Measurements from ENCODE around the gene HDGFL2.

HDGFL2 gene

DNA sequence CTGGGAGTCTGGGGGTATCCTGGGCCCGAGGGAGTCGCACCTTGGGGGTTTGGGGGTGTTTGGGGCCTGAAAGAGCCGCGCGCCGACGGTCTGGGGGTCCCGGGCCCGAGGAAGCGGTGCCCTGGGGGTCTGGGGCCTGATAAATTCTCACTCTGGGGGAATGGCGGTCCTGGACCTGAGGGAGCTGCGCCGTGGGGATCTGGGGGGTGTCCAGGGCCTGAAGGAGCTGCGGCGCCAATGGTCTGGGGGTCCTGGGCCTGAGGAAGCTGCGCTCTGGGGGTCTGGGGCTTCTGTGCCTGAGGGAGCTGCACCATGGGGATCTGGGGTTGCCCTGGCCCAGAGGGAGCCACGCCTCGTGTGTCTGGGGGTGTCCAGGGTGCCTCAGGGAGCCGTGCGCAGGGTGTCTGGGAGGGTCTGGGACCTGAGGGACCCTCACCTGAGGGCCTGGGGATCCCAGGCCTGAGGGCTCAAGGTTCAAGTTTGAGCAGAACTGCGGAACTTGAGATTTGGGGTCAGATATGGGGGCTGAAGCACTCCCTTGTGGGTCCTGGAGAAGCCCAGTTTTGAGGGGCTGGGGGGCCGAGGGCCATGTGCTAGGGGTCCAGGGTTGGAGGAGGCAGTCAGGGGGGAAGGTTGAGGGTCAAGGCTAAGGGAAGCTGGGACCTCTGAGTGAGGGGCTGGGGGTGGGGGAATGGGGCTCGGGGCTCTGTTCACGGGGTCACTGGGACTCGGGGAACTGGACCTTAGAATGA lies 1.1 kb downstream of the HDGFL2 start:
- H3K4me3 Mint-ChIP-seq: peak overlapping the region; percentile 82
- H3K36me3 Mint-ChIP-seq: peaks cover 5% of the 10 kb centered on the region
- H3K27ac Mint-ChIP-seq: peak overlapping the region; percentile 28
- H3K27me3 Mint-ChIP-seq: no peaks in the 10 kb centered on the region
- no peaks in the 10 kb centered on the region for H3K9me3 Mint-ChIP-seq
- no peak for ATAC-seq (ENCODE audit: low read depth)
- DNase-seq (ENCODE audit: low spot score in 2 of 2): no peak
- H3K4me1 Mint-ChIP-seq: peaks cover 16% of the 10 kb centered on the region

DNA sequence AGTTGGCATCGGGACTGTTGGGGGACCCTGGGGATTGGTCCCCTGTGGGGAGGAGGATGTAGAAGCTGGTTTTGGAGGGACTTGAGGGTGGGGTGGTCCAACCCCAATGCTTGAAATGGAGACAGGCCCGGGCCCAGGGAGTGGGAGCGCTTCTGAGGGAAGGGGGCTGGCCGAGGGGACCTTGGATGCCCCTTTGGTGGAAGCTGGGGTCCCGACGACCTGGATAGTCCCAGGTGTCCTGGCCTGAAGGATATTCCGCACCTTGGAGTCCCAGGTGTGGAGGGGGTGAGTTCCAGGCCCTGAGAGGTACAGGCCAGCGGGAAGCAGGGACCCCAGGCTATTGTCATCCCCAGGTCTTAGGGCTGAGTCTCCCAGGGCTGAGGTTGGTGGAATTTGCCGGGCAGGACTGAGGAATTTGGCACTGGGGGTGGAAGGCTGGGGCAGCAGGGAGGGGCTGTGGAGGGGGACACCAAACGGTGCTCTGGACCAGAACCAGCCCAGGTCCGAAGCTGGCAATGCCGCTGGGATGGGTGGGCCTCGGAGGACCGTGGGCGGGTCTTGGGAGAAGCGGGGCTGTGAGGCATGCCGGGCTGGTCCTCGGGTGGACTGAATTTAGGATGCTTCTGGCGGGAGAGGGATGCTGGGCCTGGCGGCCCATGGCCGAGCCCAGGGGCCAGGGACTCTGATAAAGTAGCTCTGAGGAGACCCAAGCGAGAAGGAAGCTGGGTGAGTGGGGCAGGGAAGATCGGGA lies 1.8 kb downstream of the HDGFL2 start:
- H3K27me3 Mint-ChIP-seq: no peaks in the 10 kb centered on the region
- no peaks in the 10 kb centered on the region for H3K9me3 Mint-ChIP-seq
- H3K36me3 Mint-ChIP-seq: peaks cover 5% of the 10 kb centered on the region
- DNase-seq (ENCODE audit: low spot score in 2 of 2) (no peak), ATAC-seq (ENCODE audit: low read depth) (no peak)
- peaks cover 16% of the 10 kb centered on the region for H3K4me1 Mint-ChIP-seq
- H3K4me3 Mint-ChIP-seq: peak overlapping the region; percentile 82
- peak overlapping the region; percentile 28 for H3K27ac Mint-ChIP-seq

DNA sequence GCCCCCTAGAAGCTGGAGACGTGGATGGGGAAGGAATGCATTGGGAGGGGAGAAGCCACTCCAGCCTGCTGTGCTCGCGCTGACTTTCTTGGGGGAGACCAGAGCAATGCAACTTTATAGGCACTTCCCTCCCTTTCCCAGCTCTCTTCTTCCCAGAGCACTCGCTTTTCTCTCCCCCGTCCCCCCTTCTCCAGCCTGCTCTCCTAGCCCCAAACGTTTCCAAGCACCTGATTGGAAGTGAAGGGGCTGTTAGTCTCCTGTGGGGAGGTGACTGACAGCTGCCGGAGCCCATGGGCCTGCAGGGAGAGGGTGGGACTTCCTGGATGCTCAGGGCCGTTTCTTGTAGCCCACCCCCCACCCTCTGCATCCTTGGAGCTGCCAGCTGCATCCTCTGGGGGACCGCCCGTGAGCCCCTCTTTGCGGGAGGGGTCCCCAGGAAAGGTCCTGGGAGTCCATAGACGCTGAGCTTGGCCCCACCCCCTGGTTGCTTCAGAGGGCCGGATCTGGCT lies 2.5 kb downstream of the HDGFL2 start:
- H3K4me1 Mint-ChIP-seq: peaks cover 16% of the 10 kb centered on the region
- no peaks in the 10 kb centered on the region for H3K27me3 Mint-ChIP-seq
- ATAC-seq (ENCODE audit: low read depth) (no peak), DNase-seq (ENCODE audit: low spot score in 2 of 2) (no peak)
- peak overlapping the region; percentile 82 for H3K4me3 Mint-ChIP-seq
- H3K9me3 Mint-ChIP-seq: no peaks in the 10 kb centered on the region
- no peak overlapping the region for H3K27ac Mint-ChIP-seq
- peaks cover 5% of the 10 kb centered on the region for H3K36me3 Mint-ChIP-seq

DNA sequence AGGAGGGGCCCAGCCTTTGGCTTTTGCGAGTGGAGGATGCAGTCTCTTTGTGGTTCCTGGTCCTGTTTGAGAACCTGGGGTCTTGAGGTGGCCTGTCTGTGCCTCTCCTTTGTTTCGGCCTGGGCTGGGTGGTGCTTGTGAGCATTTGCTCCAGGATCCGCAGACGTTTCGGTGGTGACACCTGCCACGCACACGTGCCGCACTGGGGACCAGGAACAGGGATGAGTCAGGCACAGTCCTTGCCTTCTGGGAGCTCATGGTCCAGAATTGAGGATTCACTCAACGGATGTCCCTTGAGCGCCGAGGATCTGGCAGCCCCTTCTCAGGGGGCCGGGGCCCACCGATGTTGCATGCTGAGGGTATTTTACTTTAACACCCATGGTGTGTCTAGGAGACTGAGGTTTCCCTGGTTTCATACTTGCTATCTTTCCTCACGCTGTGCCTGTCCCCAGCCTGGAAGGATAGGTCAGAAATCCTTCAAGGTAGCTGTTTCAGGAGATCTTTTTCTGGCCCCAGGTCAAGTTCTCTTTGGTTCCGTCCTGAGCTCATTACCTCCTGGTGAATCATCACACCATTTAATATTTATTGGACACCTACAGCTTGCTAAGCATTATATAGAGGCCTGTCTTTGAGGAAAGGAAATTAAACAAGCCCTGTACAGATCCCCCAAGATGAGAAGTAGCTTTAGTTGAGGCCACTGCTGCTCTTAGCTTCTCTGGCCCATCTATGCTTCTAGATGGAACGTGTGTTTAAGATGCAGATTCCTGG lies 5.1 kb downstream of the HDGFL2 start:
- peaks cover 16% of the 10 kb centered on the region for H3K4me1 Mint-ChIP-seq
- H3K4me3 Mint-ChIP-seq: no peak overlapping the region
- ATAC-seq (ENCODE audit: low read depth) (no peak), DNase-seq (ENCODE audit: low spot score in 2 of 2) (no peak)
- no peak overlapping the region for H3K27ac Mint-ChIP-seq
- H3K36me3 Mint-ChIP-seq: peaks cover 5% of the 10 kb centered on the region
- H3K27me3 Mint-ChIP-seq: no peaks in the 10 kb centered on the region
- H3K9me3 Mint-ChIP-seq: no peaks in the 10 kb centered on the region

DNA sequence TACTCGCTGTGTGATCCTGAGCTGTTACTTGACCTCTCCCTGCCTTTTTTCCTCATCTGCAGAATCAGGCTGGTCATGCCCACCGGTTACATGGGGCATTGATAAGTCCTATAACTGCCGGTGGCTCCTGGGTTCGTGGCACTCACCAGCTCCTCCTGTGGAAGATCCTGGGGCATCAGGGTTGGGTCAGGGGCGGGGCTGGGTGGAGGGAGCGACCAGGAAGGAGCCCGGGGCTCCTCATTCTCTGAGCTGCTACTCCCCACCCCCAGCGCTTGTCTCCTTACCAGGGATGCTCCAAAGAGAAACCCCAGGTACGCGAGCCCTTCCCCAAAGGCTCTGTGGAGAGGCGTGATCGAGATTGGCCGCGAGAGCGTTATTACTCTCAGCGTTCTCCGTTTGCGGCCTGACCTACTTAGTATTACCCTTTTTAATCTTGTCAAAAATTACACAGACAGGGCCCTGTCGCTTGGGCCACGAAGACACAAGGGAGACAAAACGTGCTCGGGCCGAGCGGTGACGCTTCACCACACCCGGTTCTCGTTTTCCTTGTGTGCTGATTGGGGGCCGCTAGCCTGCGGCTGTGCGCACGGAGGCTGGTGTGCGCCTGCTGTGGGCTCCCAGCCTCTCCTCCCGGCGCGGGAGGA lies 10.7 kb downstream of the HDGFL2 start:
- Mint-ChIP-seq H3K27me3 (no peaks in the 10 kb centered on the region), H3K9me3 (no peaks in the 10 kb centered on the region), H3K36me3 (peaks cover 19% of the 10 kb centered on the region), H3K4me1 (peaks cover 2% of the 10 kb centered on the region), H3K27ac (no peak overlapping the region), H3K4me3 (no peak overlapping the region)
- ATAC-seq (ENCODE audit: low read depth) (no peak), DNase-seq (ENCODE audit: low spot score in 2 of 2) (no peak)

DNA sequence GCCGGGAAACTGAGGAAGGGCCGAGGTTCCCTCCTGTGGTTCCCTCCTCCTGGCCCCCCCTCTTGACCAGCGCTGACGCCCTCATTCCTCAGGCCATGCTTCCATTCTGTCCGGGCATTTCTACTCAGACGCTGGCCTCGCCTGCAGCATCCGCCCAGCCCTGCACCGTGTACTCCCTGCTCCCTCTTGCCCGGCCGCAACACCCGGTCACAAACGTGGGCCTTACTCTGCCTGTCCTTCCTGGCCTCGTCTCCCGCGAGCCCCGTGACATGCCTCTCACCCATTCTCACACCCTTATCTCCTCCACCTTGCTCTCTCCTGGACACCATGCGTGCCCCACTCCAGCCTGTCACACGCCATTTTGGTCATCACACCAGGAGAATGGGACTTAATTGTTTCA lies 11.3 kb downstream of the HDGFL2 start:
- Mint-ChIP-seq H3K4me1 (peaks cover 2% of the 10 kb centered on the region), H3K27me3 (no peaks in the 10 kb centered on the region), H3K36me3 (peaks cover 20% of the 10 kb centered on the region), H3K27ac (no peak overlapping the region), H3K9me3 (no peaks in the 10 kb centered on the region), H3K4me3 (no peak overlapping the region)
- DNase-seq (ENCODE audit: low spot score in 2 of 2) (no peak), ATAC-seq (ENCODE audit: low read depth) (no peak)

DNA sequence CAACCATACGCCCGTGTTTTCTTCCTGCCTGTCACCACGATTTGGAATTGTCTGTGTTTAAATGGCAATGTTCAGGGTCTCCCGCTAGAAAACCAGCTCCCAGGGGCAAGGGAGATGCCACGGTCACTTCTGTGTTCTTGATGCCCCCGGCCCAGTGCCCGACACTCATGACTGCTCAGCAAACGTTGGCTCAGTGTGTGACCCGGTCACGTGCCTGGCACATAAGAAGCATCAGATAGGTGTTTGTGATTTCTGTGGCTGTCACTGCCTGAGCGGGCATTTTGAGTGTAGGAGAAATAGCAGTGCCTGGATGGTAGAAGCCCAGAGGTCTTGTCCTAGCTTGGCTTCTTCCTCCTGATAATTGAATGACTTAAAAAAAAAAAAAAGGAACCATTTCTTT lies 15.5 kb downstream of the HDGFL2 start:
- H3K9me3 Mint-ChIP-seq: no peaks in the 10 kb centered on the region
- H3K27ac Mint-ChIP-seq: no peak overlapping the region
- ATAC-seq (ENCODE audit: low read depth) (no peak), DNase-seq (ENCODE audit: low spot score in 2 of 2) (no peak)
- no peak overlapping the region for H3K4me3 Mint-ChIP-seq
- H3K36me3 Mint-ChIP-seq: peaks cover 24% of the 10 kb centered on the region
- peaks cover 2% of the 10 kb centered on the region for H3K4me1 Mint-ChIP-seq
- H3K27me3 Mint-ChIP-seq: no peaks in the 10 kb centered on the region

DNA sequence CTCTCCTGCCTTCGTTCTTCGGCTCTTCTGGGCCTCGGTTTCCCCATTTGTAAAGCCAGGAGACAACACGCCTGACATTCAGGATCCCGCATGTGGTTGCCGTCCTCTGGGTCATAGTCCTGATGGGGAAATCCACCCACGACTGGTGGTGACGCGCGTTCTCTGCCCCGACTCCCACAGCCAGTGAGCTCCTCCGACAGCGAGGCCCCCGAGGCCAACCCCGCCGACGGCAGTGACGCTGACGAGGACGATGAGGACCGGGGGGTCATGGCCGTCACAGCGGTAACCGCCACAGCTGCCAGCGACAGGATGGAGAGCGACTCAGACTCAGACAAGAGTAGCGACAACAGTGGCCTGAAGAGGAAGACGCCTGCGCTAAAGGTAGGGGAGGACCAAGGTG lies 16.4 kb downstream of the HDGFL2 start:
- DNase-seq (ENCODE audit: low spot score in 2 of 2): no peak
- ATAC-seq (ENCODE audit: low read depth): no peak
- no peak overlapping the region for H3K4me3 Mint-ChIP-seq
- H3K36me3 Mint-ChIP-seq: peaks cover 22% of the 10 kb centered on the region
- peaks cover 2% of the 10 kb centered on the region for H3K4me1 Mint-ChIP-seq
- no peaks in the 10 kb centered on the region for H3K27me3 Mint-ChIP-seq
- H3K27ac Mint-ChIP-seq: no peak overlapping the region
- no peaks in the 10 kb centered on the region for H3K9me3 Mint-ChIP-seq

DNA sequence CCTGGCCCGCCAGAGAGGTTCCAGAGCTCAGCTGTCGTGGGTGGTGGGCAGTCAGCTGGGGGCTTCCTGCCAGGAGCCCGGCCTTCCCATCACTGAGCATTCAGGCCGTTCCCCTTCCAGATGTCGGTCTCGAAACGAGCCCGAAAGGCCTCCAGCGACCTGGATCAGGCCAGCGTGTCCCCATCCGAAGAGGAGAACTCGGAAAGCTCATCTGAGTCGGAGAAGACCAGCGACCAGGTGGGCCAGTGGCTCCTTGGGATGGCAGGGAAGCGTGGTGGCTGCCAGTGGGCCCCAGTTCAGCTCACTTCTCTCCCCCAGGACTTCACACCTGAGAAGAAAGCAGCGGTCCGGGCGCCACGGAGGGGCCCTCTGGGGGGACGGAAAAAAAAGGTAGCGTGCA lies 19.3 kb downstream of the HDGFL2 start:
- H3K4me1 Mint-ChIP-seq: no peaks in the 10 kb centered on the region
- H3K27me3 Mint-ChIP-seq: no peaks in the 10 kb centered on the region
- no peak overlapping the region for H3K4me3 Mint-ChIP-seq
- peaks cover 18% of the 10 kb centered on the region for H3K36me3 Mint-ChIP-seq
- DNase-seq (ENCODE audit: low spot score in 2 of 2) (no peak), ATAC-seq (ENCODE audit: low read depth) (no peak)
- no peak overlapping the region for H3K27ac Mint-ChIP-seq
- no peaks in the 10 kb centered on the region for H3K9me3 Mint-ChIP-seq

DNA sequence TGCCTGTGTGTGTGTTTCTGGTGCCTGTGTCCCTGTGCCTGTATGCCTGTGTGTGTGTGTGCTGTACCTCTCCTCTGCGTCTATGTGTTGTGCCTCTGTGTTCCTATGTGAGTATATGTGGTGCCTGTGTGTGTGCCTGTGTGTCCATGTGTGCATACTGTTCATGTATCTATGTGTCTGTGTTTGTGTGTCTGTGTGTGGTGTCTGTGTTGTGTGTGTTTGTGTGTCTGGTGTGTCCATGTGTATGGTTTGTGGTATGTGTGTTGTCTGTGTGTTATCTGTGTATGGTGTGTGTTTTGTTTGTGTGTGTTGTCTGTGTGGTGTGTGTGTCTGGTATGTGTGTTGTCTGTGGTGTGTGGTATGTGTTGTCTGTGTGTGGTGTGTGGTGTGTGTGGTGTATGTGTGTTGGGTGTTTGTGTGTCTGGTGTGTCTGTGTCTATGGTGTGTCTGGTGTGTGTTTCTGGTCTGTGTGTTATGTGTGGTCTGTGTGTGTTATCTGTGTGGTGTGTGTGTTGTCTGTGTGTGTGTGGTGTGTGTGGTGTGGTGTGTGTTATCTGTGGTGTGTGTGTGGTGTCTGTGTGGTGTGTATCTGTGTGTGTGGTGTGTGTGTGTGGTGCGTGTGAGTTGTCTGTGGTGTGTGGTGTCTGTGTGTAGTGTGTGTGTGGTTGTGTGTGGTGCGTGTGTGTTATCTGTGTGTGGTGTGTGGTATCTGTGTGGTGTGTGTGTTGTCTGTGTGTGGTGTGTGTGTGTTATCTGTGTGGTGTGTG lies 20.4 kb downstream of the HDGFL2 start:
- Mint-ChIP-seq H3K9me3 (no peaks in the 10 kb centered on the region), H3K4me3 (no peak overlapping the region), H3K27me3 (no peaks in the 10 kb centered on the region), H3K36me3 (peaks cover 11% of the 10 kb centered on the region), H3K4me1 (no peaks in the 10 kb centered on the region), H3K27ac (no peak overlapping the region)
- ATAC-seq (ENCODE audit: low read depth): no peak
- DNase-seq (ENCODE audit: low spot score in 2 of 2): no peak

DNA sequence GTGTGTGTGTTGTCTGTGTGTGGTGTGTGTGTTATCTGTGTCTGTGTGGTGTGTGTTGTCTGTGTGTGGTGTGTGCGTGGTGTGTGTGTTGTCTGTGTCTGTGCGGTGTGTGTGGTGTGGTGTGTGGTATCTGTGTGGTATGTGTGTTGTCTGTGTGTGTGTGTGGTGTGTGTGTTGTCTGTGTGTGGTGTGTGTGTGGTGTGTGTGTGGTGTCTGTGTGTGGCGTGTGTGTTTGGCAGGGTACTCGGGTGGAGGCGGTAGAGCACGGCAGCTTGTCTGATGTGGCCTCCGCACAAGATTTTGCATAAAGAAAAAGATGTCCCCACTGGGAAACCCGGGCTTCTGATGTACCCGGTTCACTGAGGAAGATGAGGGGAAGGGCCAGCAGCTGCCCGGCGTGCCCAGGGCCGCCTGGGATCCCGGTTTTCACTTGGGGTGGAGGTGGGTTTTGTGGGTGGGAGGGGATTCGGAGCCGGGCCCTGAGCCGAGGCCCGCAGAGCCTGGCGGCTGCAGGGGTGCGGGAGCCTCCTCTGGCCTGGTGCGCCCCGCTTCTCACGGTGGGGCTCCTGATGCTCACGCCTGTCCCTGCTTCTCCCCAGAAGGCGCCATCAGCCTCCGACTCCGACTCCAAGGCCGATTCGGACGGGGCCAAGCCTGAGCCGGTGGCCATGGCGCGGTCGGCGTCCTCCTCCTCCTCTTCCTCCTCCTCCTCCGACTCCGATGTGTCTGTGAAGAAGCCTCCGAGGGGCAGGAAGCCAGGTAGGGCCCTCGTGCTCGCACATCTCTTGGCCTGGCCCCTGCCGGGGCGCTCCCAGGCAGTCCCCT lies 21.2 kb downstream of the HDGFL2 start:
- Mint-ChIP-seq H3K27me3 (no peaks in the 10 kb centered on the region), H3K9me3 (no peaks in the 10 kb centered on the region), H3K4me1 (no peaks in the 10 kb centered on the region), H3K36me3 (peaks cover 13% of the 10 kb centered on the region), H3K4me3 (no peak overlapping the region), H3K27ac (no peak overlapping the region)
- ATAC-seq (ENCODE audit: low read depth) (no peak), DNase-seq (ENCODE audit: low spot score in 2 of 2) (no peak)

DNA sequence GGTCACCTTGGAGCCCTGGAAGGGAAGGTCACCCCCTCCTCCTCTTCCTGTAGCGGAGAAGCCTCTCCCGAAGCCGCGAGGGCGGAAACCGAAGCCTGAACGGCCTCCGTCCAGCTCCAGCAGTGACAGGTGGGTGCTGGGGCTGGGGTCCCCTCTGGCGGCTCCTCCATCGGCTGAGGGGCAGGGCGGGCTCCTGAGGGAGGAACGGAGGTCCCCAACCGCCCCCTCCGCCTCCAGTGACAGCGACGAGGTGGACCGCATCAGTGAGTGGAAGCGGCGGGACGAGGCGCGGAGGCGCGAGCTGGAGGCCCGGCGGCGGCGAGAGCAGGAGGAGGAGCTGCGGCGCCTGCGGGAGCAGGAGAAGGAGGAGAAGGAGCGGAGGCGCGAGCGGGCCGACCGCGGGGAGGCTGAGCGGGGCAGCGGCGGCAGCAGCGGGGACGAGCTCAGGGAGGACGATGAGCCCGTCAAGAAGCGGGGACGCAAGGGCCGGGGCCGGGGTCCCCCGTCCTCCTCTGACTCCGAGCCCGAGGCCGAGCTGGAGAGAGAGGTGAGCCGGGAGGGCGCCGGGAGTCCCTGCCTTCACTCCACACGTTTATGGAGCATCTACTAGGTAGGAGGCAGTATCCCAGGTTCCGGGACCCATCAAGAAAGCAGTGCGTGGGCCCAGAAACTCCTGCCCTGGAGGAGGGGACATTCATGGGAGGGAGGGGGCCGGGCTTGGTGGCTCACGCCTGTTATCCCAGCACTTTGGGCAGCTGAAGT lies 22.0 kb downstream of the HDGFL2 start:
- Mint-ChIP-seq H3K9me3 (no peaks in the 10 kb centered on the region), H3K27ac (no peak overlapping the region), H3K4me1 (no peaks in the 10 kb centered on the region), H3K27me3 (no peaks in the 10 kb centered on the region), H3K4me3 (no peak overlapping the region), H3K36me3 (peaks cover 10% of the 10 kb centered on the region)
- ATAC-seq (ENCODE audit: low read depth) (no peak), DNase-seq (ENCODE audit: low spot score in 2 of 2) (no peak)
